Panc1 (cell line): ENCODE results near the gene XXYLT1. TPM values are rescaled to one million over a fixed set of nuclear protein-coding genes. Genes with fewer than 3 reads are reported as not detected.

Experiments
- ATAC-seq: fragments of 200-7000 bp; cut with Tn5 transposase; 2 replicates; pipeline ENCODE4 v1.9.1; 2020; ENCODE audit warnings: mild to moderate bottlenecking, moderate library complexity
- BruUV-seq: library from RNA; stranded (reverse); fragments of 400-500 nt; replicated peaks from 2 replicates; lab custom pipeline; 2021; lab: Mats Ljungman, UMichigan
- CTCF ChIA-PET: fragments of 300-600 bp; sonication (Branson Sonifier 250); formaldehyde crosslinking; loops from one replicate; lab custom pipeline; 2022; ENCODE audit warnings: antibody characterized with exemption; lab: Charles Lee
- POLR2A ChIA-PET: fragments of 300-600 bp; sonication (Branson Sonifier 250); formaldehyde crosslinking; loops from one replicate; lab custom pipeline; 2022; ENCODE audit warnings: antibody characterized with exemption; lab: Charles Lee
- DNase-seq: peaks from one replicate; pipeline ENCODE4 v3.0.0-alpha.2; 2010; ENCODE audit warnings: low read depth, low spot score
- H3K27ac ChIP-seq: 2 replicates; pipeline ENCODE4 v1.5.1; 2011; ENCODE audit warnings: mild to moderate bottlenecking, low read length, inconsistent platforms
- H3K27me3 ChIP-seq: fragments of 200-500 bp; sonication (Bioruptor generic); 2 replicates; pipeline ENCODE4 v1.6.0; 2014; ENCODE audit warnings: low read length, inconsistent platforms; ENCODE audit not compliant: control insufficient read depth, insufficient read depth
- H3K36me3 ChIP-seq: fragments of 200-500 bp; sonication (Bioruptor generic); 2 replicates; pipeline ENCODE4 v1.5.1; 2014; ENCODE audit warnings: inconsistent platforms, mild to moderate bottlenecking, low read length, moderate library complexity; ENCODE audit not compliant: control insufficient read depth, insufficient read depth
- H3K4me1 ChIP-seq: 2 replicates; pipeline ENCODE4 v1.5.1; 2011; ENCODE audit warnings: inconsistent platforms, mild to moderate bottlenecking, low read length, moderate library complexity; ENCODE audit not compliant: control insufficient read depth, insufficient read depth
- H3K4me3 ChIP-seq, 2 experiments: 2 replicates each; pipeline ENCODE4 v1.5.1; 2011 to 2012; ENCODE audit warnings: low read depth in 2 of 2, low read length in 2 of 2, mild to moderate bottlenecking in 2 of 2, inconsistent platforms in 1 of 2, moderate library complexity in 1 of 2
- H3K9me3 ChIP-seq: fragments of 200-500 bp; sonication (Bioruptor generic); 2 replicates; pipeline ENCODE4 v1.5.1; 2014; ENCODE audit warnings: low read depth, mild to moderate bottlenecking, inconsistent platforms, low read length, moderate library complexity; ENCODE audit not compliant: control insufficient read depth, insufficient read depth
- CTCF ChIP-seq: fragments of 450-650 bp; IDR thresholded peaks from 2 replicates; pipeline ENCODE4 v1.5.1; 2017; ENCODE audit warnings: mild to moderate bottlenecking
- POLR2AphosphoS5 ChIP-seq: IDR thresholded peaks from 2 replicates; pipeline ENCODE4 v1.6.1; 2012; ENCODE audit warnings: mild to moderate bottlenecking, low read depth, low read length, moderate library complexity
- SIN3A ChIP-seq: IDR thresholded peaks from 2 replicates; pipeline ENCODE4 v1.6.1; 2012; ENCODE audit warnings: low read depth, mild to moderate bottlenecking, low read length, moderate library complexity, borderline replicate concordance; ENCODE audit not compliant: insufficient read depth
- TCF7L2 ChIP-seq: IDR thresholded peaks from 2 replicates; pipeline ENCODE4 v1.6.1; 2011; ENCODE audit warnings: mild to moderate bottlenecking, low read depth, low read length, inconsistent platforms
- in situ Hi-C: cut with HindIII; loops from 2 replicates; pipeline ENCODE4 v1.10.0; 2016; ENCODE audit warnings: low sequenced_read_pairs, low pct_unique_long_range_greater_than_20kb
- intact Hi-C: fragments of 100-400 bp; cut with micrococcal nuclease; formaldehyde crosslinking; loops from one replicate; pipeline ENCODE4 v1.10.0; 2022; ENCODE audit not compliant: unreplicated experiment
- total RNA-seq: library from RNA; stranded (reverse); gene quantifications from one replicate; pipeline ENCODE4 v1.2.1, GENCODE V29; 2021; ENCODE audit not compliant: unreplicated experiment
- TF ChIP-seq, protein P1 (sequence below), 2 experiments: IDR thresholded peaks; 2 replicates each; pipeline ENCODE4 v1.6.1; 2011 to 2012; ENCODE audit warnings: low read depth in 2 of 2, control low read depth in 1 of 2, low read length in 1 of 2, mild to moderate bottlenecking in 1 of 2, moderate library complexity in 1 of 2; ENCODE audit not compliant: insufficient read depth in 1 of 2

XXYLT1 gene
- total RNA-seq, 1 experiment from 2014 or later = 26.0 TPM

DNA sequence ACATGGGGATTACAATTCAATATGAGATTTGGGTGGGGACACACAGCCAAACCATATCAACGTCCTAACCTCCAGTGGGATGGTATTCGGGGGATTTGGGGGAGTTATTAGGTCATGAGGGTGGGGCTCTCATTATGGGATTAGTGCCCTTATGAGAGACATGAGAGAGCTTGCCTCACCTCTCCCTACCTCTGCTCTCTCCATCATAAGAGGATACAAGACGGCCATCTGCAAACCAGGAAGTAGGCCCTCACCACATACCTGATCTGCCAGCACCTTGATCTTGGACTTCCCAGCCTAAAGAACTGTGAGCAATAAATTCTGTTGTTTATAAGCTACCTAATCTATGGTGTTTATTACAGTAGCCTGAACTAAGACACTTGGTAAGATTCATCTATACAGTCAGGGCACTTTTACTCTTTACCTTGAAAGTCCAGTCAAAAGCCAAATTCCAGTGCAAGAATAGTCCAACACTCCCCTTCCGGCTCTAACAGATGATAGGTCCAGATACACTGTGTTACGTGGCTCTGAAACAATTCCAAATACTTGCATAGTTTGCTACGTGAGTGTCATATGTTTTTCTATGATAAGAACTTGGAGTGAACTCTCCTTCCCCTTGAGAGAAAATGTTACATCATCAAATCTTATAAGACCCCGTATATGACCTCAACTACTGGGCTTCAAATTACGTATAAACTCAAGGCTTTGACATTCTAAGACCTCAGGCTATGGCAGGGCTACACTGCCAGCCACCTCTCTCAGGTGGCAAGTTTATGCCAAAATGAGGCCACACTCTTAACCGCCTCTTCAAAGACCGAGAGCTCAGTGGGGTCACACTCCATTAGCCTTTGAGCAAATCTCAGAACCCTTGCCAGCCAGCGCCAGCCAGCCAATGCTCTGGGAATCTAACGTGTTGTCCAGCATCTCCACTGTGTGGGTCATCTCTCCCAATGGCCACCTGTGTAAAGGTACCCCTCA, 129.9 kb downstream of the XXYLT1 start:
- no TSS peak for BruUV-seq
- no peak for TF ChIP-seq SIN3A
- TF ChIP-seq POLR2AphosphoS5 = no peak
- no peak for TF ChIP-seq TCF7L2
- TF ChIP-seq, protein P1, sequence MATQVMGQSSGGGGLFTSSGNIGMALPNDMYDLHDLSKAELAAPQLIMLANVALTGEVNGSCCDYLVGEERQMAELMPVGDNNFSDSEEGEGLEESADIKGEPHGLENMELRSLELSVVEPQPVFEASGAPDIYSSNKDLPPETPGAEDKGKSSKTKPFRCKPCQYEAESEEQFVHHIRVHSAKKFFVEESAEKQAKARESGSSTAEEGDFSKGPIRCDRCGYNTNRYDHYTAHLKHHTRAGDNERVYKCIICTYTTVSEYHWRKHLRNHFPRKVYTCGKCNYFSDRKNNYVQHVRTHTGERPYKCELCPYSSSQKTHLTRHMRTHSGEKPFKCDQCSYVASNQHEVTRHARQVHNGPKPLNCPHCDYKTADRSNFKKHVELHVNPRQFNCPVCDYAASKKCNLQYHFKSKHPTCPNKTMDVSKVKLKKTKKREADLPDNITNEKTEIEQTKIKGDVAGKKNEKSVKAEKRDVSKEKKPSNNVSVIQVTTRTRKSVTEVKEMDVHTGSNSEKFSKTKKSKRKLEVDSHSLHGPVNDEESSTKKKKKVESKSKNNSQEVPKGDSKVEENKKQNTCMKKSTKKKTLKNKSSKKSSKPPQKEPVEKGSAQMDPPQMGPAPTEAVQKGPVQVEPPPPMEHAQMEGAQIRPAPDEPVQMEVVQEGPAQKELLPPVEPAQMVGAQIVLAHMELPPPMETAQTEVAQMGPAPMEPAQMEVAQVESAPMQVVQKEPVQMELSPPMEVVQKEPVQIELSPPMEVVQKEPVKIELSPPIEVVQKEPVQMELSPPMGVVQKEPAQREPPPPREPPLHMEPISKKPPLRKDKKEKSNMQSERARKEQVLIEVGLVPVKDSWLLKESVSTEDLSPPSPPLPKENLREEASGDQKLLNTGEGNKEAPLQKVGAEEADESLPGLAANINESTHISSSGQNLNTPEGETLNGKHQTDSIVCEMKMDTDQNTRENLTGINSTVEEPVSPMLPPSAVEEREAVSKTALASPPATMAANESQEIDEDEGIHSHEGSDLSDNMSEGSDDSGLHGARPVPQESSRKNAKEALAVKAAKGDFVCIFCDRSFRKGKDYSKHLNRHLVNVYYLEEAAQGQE (IDR thresholded peaks at IDR 0.05; ENCODE audit: insufficient read depth in 1 of 2, low read depth in 2 of 2, low read length in 1 of 2) = no peak
- TF ChIP-seq CTCF = no peak
- H3K4me3 ChIP-seq = no peak overlapping the region
- POLR2A ChIA-PET = no interaction called here
- in situ Hi-C loops (no loop called here), intact Hi-C loops (no loop called here)
- H3K27me3 ChIP-seq = no peaks in the 10 kb centered on the region
- H3K36me3 ChIP-seq = no peaks in the 10 kb centered on the region
- H3K27ac ChIP-seq = no peak overlapping the region
- CTCF ChIA-PET = no interaction called here
- no peak for DNase-seq
- peaks cover 5% of the 10 kb centered on the region; the same call in 1 of the 2 replicates for H3K9me3 ChIP-seq
- H3K4me1 ChIP-seq = no peaks in the 10 kb centered on the region
- ATAC-seq = no peak

DNA sequence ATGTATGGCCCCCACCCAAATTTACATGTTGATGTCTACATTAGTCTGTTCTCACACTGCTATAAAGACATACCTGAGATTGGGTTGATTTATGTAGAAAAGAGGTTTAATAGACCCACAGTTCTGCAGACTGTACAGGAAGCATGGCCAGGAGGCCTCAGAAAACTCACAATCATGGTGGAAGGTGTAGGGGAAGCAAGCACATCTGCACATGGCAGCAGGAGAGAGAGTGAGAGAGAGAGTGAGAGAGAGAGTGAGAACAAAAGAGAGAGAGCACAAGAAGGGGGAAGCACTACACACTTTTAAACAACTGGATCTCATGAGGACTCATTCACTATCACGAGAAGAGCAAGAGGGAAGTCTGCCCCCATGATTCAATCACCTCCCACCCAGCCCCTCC, 130.5 kb downstream of the XXYLT1 start:
- ChIA-PET POLR2A (no interaction called here), CTCF (no interaction called here)
- DNase-seq (no peak), ATAC-seq (no peak)
- Histone ChIP-seq H3K27me3 (no peaks in the 10 kb centered on the region), H3K4me1 (no peaks in the 10 kb centered on the region), H3K4me3 (no peak overlapping the region), H3K27ac (no peak overlapping the region), H3K9me3 (peaks cover 5% of the 10 kb centered on the region; the same call in 1 of the 2 replicates), H3K36me3 (no peaks in the 10 kb centered on the region)
- no TSS peak for BruUV-seq
- intact Hi-C loops = no loop called here
- in situ Hi-C loops = no loop called here
- TF ChIP-seq, protein P1 (IDR thresholded peaks at IDR 0.05; ENCODE audit: insufficient read depth in 1 of 2, low read depth in 2 of 2, low read length in 1 of 2) = no peak
- TF ChIP-seq POLR2AphosphoS5 = no peak
- TF ChIP-seq CTCF = no peak
- no peak for TF ChIP-seq TCF7L2
- no peak for TF ChIP-seq SIN3A
